ENCODE results near the gene TSHZ2. TPM values are rescaled to one million over a fixed set of nuclear protein-coding genes. Genes with fewer than 3 reads are reported as not detected.

TSHZ2 gene
- polyA plus RNA-seq, 1 donor, result 14.2 TPM

GRCh38 chr20:53243152-53243551 lies 271.0 kb downstream of the TSHZ2 start:
- no peak for DNase-seq

- no peak for DNase-seq
Observed at GRCh38 chr20:53244711-53245110, 272.6 kb downstream of the TSHZ2 start.

- no peak for DNase-seq
Observed at GRCh38 chr20:53245574-53245973, 273.4 kb downstream of the TSHZ2 start.

GRCh38 chr20:53247468-53248103 lies 275.4 kb downstream of the TSHZ2 start:
- no peak for DNase-seq

GRCh38 chr20:53250456-53250855 lies 278.3 kb downstream of the TSHZ2 start:
- DNase-seq, result no peak

GRCh38 chr20:53252002-53252401 lies 279.8 kb downstream of the TSHZ2 start:
- DNase-seq, result no peak

- no peak for DNase-seq
Observed at GRCh38 chr20:53253668-53254067, 281.5 kb downstream of the TSHZ2 start.

GRCh38 chr20:53255102-53255710 lies 283.0 kb downstream of the TSHZ2 start:
- DNase-seq, result no peak

- no peak for DNase-seq
Observed at GRCh38 chr20:53258741-53259140, 286.6 kb downstream of the TSHZ2 start.

GRCh38 chr20:53260168-53260567 lies 288.0 kb downstream of the TSHZ2 start:
- DNase-seq, result no peak

- no peak for DNase-seq
Observed at GRCh38 chr20:53260591-53260990, 288.4 kb downstream of the TSHZ2 start.

GRCh38 chr20:53262365-53262764 lies 290.2 kb downstream of the TSHZ2 start:
- no peak for DNase-seq

GRCh38 chr20:53263554-53264438 lies 291.6 kb downstream of the TSHZ2 start:
- no peak for DNase-seq

- no peak for DNase-seq
Observed at GRCh38 chr20:53264604-53265003, 292.4 kb downstream of the TSHZ2 start.

- no peak for DNase-seq
Observed at GRCh38 chr20:53265304-53265875, 293.2 kb downstream of the TSHZ2 start.

- DNase-seq, result no peak
Observed at GRCh38 chr20:53269380-53269779, 297.2 kb downstream of the TSHZ2 start.

- DNase-seq, result no peak
Observed at GRCh38 chr20:53270792-53271375, 298.7 kb downstream of the TSHZ2 start.

- DNase-seq, result no peak
Observed at GRCh38 chr20:53274365-53274764, 302.2 kb downstream of the TSHZ2 start.

- no peak for DNase-seq
Observed at GRCh38 chr20:53274807-53275206, 302.6 kb downstream of the TSHZ2 start.

GRCh38 chr20:53276143-53276542 lies 304.0 kb downstream of the TSHZ2 start:
- DNase-seq, result no peak

GRCh38 chr20:53278555-53278954 lies 306.4 kb downstream of the TSHZ2 start:
- no peak for DNase-seq

- DNase-seq, result no peak
Observed at GRCh38 chr20:53279735-53280134, 307.6 kb downstream of the TSHZ2 start.
